Stimulated activated memory B cell treated with anti-CD40 and anti-IgM and Interleukin-4, amounts not matched to agents 10 μg/mL and 1 μg/mL and 100 μg/mL, for 72 hours (primary cell): ENCODE results near the gene EVA1A.

ENCODE experiments used
- ATAC-seq: fragments of 150-1000 bp; cut with Tn5 transposase; 2 replicates; pipeline ENCODE4 v1.10.0; 2021
- H3K27ac Mint-ChIP-seq: one replicate; pipeline ENCODE4 v1.8.0; 2022; ENCODE audit warnings: mild to moderate bottlenecking, mixed read lengths
- H3K27me3 Mint-ChIP-seq: one replicate; pipeline ENCODE4 v1.8.0; 2022; ENCODE audit warnings: mixed read lengths
- H3K36me3 Mint-ChIP-seq: one replicate; pipeline ENCODE4 v1.8.0; 2022; ENCODE audit warnings: mixed read lengths
- H3K4me1 Mint-ChIP-seq: one replicate; pipeline ENCODE4 v1.8.0; 2022; ENCODE audit warnings: mixed read lengths
- H3K4me3 Mint-ChIP-seq: one replicate; pipeline ENCODE4 v1.8.0; 2022; ENCODE audit warnings: mild to moderate bottlenecking, moderate library complexity, mixed read lengths
- H3K9me3 Mint-ChIP-seq: one replicate; pipeline ENCODE4 v1.8.0; 2022; ENCODE audit warnings: mixed read lengths

Gene EVA1A, protein sequence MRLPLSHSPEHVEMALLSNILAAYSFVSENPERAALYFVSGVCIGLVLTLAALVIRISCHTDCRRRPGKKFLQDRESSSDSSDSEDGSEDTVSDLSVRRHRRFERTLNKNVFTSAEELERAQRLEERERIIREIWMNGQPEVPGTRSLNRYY

DNA sequence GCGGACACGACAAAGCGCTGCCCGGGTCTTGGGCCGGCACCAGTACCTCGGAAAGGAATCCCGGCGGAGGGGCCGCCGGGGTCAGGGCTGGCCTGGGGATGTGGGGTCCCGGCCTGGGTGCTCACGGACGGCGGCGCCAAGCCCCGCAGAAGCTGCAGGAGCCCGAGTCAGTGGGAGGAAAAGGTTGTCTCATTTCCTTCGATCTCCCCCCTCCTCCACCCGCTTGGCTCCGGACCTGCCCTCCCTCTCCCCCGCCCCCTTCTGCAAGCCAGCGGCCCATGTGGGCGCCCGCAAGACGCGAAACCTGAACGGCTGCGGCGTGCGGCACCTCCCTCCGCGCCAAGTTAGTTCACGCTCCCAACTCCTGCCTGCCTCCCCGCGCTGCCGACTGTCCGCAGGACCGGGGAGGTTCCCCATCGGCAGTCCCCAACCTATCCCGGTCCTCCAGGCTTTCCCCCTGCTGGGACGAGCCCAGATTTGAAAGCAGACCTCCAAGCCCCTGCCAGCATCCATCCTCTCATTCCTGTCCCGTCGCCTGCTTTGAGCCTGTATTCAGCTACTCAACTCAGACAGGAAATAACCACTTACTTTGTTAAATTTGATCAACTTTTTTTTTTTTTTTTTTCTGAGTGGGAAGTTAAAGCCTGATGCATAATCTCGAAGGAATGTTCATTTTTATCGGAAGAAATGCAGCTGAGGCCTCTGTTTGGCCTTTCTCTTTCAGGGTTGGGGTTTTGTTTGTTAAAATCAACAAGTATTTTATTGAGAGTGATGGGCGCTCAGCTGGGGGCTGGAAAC lies at the start of gene EVA1A:
TSS of gene EVA1A (minus strand) at position 172 of the 798 bp plus-strand sequence. CDS start 42,799 bp downstream, outside the sequence.
- peak; percentile 43 for ATAC-seq

DNA sequence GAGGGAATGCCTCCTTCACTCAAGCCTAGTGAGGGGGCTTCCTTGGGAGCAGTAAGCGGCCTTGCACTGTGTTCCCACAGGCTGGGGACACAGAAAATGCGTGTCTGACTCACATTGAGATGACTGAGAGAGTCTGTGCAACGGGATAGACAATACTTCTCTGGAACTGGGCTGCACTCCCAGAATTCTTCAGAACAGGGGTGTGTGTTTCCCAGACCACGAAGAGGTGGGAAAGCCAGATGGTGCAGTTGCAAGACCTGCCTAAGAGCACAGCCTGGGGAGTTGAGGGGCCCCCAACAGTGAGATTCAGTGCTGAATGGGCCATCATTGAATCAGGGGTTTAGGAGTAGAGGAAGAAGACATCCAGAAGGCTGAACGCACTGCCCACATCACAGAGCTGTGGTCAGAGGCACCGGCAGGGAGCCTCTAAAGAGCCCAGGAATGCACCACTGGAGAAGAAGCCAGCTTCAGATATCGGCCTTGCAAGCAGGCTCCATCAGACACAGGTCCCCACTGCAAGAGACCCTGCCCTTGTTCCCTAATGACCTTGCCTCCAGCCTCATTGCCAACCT lies 49.3 kb upstream of the EVA1A start:
- Mint-ChIP-seq H3K4me1 (peaks cover 10% of the 10 kb centered on the region), H3K27me3 (peaks cover 68% of the 10 kb centered on the region), H3K27ac (no peak overlapping the region), H3K4me3 (no peak overlapping the region), H3K9me3 (no peaks in the 10 kb centered on the region), H3K36me3 (no peaks in the 10 kb centered on the region)
- no peak for ATAC-seq

More for the DNA sequence above, at the start of gene EVA1A:
- peaks cover 49% of the 10 kb centered on the region for H3K27me3 Mint-ChIP-seq
- H3K9me3 Mint-ChIP-seq = no peaks in the 10 kb centered on the region
- no peak within 1 kb of the TSS for H3K27ac Mint-ChIP-seq
- no peaks in the 10 kb centered on the region for H3K36me3 Mint-ChIP-seq
- peak within 1 kb of the TSS; percentile 83 for H3K4me3 Mint-ChIP-seq
- H3K4me1 Mint-ChIP-seq = peaks cover 14% of the 10 kb centered on the region

- H3K4me1 Mint-ChIP-seq = peaks cover 17% of the 10 kb centered on the region
- ATAC-seq = no peak
- H3K36me3 Mint-ChIP-seq = no peaks in the 10 kb centered on the region
- no peak overlapping the region for H3K4me3 Mint-ChIP-seq
- H3K27ac Mint-ChIP-seq = no peak overlapping the region
- H3K27me3 Mint-ChIP-seq = peaks cover 75% of the 10 kb centered on the region
- H3K9me3 Mint-ChIP-seq = no peaks in the 10 kb centered on the region
Observed at GRCh38 chr2:75609334-75609689, 48.6 kb upstream of the EVA1A start.

DNA sequence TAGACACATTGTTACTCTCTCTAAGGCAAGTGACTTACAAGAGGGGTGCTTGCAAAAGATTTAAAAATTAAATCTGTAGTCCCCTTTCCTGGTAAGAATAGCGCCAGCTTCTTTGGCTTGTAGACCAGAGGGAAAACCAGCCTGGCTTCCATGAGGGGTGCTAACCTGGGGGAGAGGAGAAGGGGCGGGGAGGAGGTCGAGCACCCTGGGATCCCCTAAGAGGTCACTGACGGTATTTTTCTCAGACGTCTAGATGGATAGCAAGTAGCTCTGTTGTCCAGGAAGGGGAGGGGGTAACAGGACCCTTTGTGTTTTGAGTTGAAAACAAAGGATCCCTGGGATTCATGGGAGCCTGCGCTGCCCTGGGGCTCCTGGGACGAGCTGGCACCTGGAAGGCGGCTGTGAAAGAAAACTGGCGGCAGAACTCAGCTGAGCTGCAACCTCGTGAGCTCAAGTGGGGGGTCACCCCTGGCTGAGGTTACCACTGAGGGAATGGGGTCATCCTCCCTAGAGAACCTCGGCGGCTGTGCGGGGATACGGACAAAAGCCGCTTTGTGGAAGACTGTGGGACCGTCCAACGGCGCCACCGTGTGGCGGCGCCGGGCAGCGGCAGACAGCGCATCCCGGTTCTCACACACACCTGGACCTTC lies 48.1 kb upstream of the EVA1A start:
- peak overlapping the region; percentile 35 for H3K4me3 Mint-ChIP-seq
- no peak overlapping the region for H3K27ac Mint-ChIP-seq
- H3K9me3 Mint-ChIP-seq = no peaks in the 10 kb centered on the region
- H3K36me3 Mint-ChIP-seq = no peaks in the 10 kb centered on the region
- H3K27me3 Mint-ChIP-seq = peaks cover 79% of the 10 kb centered on the region
- peaks cover 17% of the 10 kb centered on the region for H3K4me1 Mint-ChIP-seq
- ATAC-seq = peak; percentile 62

DNA sequence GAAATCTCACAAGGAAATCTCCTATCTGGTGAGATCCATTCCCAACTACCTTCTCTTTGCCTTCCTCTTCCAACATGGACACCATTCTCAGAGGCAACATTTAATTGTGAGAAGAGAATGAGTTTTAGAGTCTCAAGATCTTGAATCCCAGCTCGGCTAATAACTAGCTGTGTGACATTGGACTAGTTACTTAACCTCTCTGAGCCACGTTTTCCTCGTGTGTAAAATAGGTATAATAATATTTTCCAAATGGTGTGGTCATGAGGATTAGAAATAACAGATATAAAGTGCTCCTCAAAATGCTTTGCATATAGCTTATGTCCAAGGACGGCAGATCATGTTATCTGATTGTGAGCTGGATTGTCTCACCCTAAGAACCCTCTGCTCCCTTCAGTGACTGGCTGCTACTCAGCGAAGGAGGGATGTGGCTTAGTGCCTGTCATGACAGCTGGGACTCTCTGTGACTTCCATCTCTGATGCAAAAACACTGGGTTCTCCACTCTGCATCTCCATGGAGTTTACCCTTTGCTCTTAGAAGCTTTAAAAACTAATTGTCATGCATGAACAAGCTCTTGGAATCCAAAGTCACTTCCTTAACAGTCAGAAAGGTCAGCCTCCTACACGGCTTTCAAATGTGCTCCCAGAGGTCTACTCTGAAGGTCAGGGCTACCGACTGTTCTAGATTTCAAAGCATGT lies 47.4 kb upstream of the EVA1A start:
- no peaks in the 10 kb centered on the region for H3K9me3 Mint-ChIP-seq
- peak; percentile 77 for ATAC-seq
- H3K4me1 Mint-ChIP-seq = peaks cover 17% of the 10 kb centered on the region
- H3K4me3 Mint-ChIP-seq = no peak overlapping the region
- no peaks in the 10 kb centered on the region for H3K36me3 Mint-ChIP-seq
- peaks cover 79% of the 10 kb centered on the region for H3K27me3 Mint-ChIP-seq
- no peak overlapping the region for H3K27ac Mint-ChIP-seq

- Mint-ChIP-seq H3K27me3 (peaks cover 73% of the 10 kb centered on the region), H3K9me3 (no peaks in the 10 kb centered on the region)
- no peak for ATAC-seq
Observed at GRCh38 chr2:75607400-75607798, 46.7 kb upstream of the EVA1A start.

GRCh38 chr2:75606761-75607399 lies 46.1 kb upstream of the EVA1A start:
- peaks cover 17% of the 10 kb centered on the region for H3K4me1 Mint-ChIP-seq
- H3K36me3 Mint-ChIP-seq = no peaks in the 10 kb centered on the region
- H3K27ac Mint-ChIP-seq = no peak overlapping the region
- H3K4me3 Mint-ChIP-seq = no peak overlapping the region
- no peaks in the 10 kb centered on the region for H3K9me3 Mint-ChIP-seq
- peaks cover 72% of the 10 kb centered on the region for H3K27me3 Mint-ChIP-seq
- ATAC-seq = no peak

More at GRCh38 chr2:75607400-75607798, 46.7 kb upstream of the EVA1A start:
- Mint-ChIP-seq H3K36me3 (no peaks in the 10 kb centered on the region), H3K4me1 (peaks cover 17% of the 10 kb centered on the region), H3K4me3 (no peak overlapping the region), H3K27ac (no peak overlapping the region)

- Mint-ChIP-seq H3K4me3 (no peak overlapping the region), H3K27me3 (peaks cover 72% of the 10 kb centered on the region), H3K36me3 (no peaks in the 10 kb centered on the region), H3K27ac (no peak overlapping the region), H3K9me3 (no peaks in the 10 kb centered on the region), H3K4me1 (peaks cover 17% of the 10 kb centered on the region)
- ATAC-seq = no peak
Observed at GRCh38 chr2:75605770-75606529, 45.2 kb upstream of the EVA1A start.

- H3K4me1 Mint-ChIP-seq = peaks cover 17% of the 10 kb centered on the region
- no peak for ATAC-seq
- H3K36me3 Mint-ChIP-seq = no peaks in the 10 kb centered on the region
- H3K9me3 Mint-ChIP-seq = no peaks in the 10 kb centered on the region
- no peak overlapping the region for H3K4me3 Mint-ChIP-seq
- no peak overlapping the region for H3K27ac Mint-ChIP-seq
- H3K27me3 Mint-ChIP-seq = peaks cover 64% of the 10 kb centered on the region
Observed at GRCh38 chr2:75604484-75604883, 43.7 kb upstream of the EVA1A start.

GRCh38 chr2:75603477-75603876 lies 42.7 kb upstream of the EVA1A start:
- Mint-ChIP-seq H3K27ac (no peak overlapping the region), H3K27me3 (peaks cover 56% of the 10 kb centered on the region), H3K4me3 (no peak overlapping the region), H3K4me1 (peaks cover 10% of the 10 kb centered on the region), H3K9me3 (no peaks in the 10 kb centered on the region), H3K36me3 (no peaks in the 10 kb centered on the region)
- ATAC-seq = no peak

GRCh38 chr2:75602724-75603342 lies 42.1 kb upstream of the EVA1A start:
- Mint-ChIP-seq H3K27ac (no peak overlapping the region), H3K27me3 (peaks cover 55% of the 10 kb centered on the region), H3K4me1 (peaks cover 8% of the 10 kb centered on the region), H3K36me3 (no peaks in the 10 kb centered on the region), H3K9me3 (no peaks in the 10 kb centered on the region), H3K4me3 (no peak overlapping the region)
- ATAC-seq = no peak

GRCh38 chr2:75600461-75601011 lies 39.8 kb upstream of the EVA1A start:
- H3K9me3 Mint-ChIP-seq = no peaks in the 10 kb centered on the region
- peaks cover 32% of the 10 kb centered on the region for H3K27me3 Mint-ChIP-seq
- no peak overlapping the region for H3K27ac Mint-ChIP-seq
- H3K36me3 Mint-ChIP-seq = no peaks in the 10 kb centered on the region
- no peak overlapping the region for H3K4me3 Mint-ChIP-seq
- ATAC-seq = no peak
- H3K4me1 Mint-ChIP-seq = peaks cover 8% of the 10 kb centered on the region

- Mint-ChIP-seq H3K4me3 (no peak overlapping the region), H3K4me1 (no peaks in the 10 kb centered on the region), H3K27ac (no peak overlapping the region), H3K9me3 (no peaks in the 10 kb centered on the region), H3K27me3 (peaks cover 17% of the 10 kb centered on the region), H3K36me3 (no peaks in the 10 kb centered on the region)
- ATAC-seq = no peak
Observed at GRCh38 chr2:75598589-75599155, 37.9 kb upstream of the EVA1A start.
